ENCODE results near the gene PIEZO1.
A peak's percentile ranks its signal among the peaks of the same experiment; 100 is the strongest.

PIEZO1 gene

GRCh38 chr16:88816736-88817535 is 31.9 kb upstream of the PIEZO1 start:
- DNase-seq, result no peak

GRCh38 chr16:88815901-88816589 is 31.0 kb upstream of the PIEZO1 start:
- peak; percentile 85 for DNase-seq

GRCh38 chr16:88815227-88815626 is 30.2 kb upstream of the PIEZO1 start:
- DNase-seq, result no peak

- DNase-seq, result no peak
Observed at GRCh38 chr16:88814144-88814502, 29.1 kb upstream of the PIEZO1 start.

- DNase-seq, result no peak
Observed at GRCh38 chr16:88813269-88814143, 28.5 kb upstream of the PIEZO1 start.

GRCh38 chr16:88812513-88813268 is 27.7 kb upstream of the PIEZO1 start:
- no peak for DNase-seq

GRCh38 chr16:88811769-88812512 is 26.9 kb upstream of the PIEZO1 start, which contains the start of gene APRT:
APRT (minus strand) TSS chr16:88811928; CDS start chr16:88811899, 29 bp downstream.
- peak; percentile 100 for DNase-seq

- DNase-seq, result peak; percentile 92
Observed at GRCh38 chr16:88810912-88811768, 26.1 kb upstream of the PIEZO1 start.

- peak; percentile 81 for DNase-seq
Observed at GRCh38 chr16:88810166-88810911, 25.3 kb upstream of the PIEZO1 start.

GRCh38 chr16:88809676-88810165 is 24.7 kb upstream of the PIEZO1 start:
- no peak for DNase-seq

- peak; percentile 73 for DNase-seq
Observed at GRCh38 chr16:88809068-88809675, 24.2 kb upstream of the PIEZO1 start.

- peak; percentile 66 for DNase-seq
Observed at GRCh38 chr16:88807626-88808453, 22.8 kb upstream of the PIEZO1 start.

- no peak for DNase-seq
Observed at GRCh38 chr16:88807142-88807625, 22.2 kb upstream of the PIEZO1 start.

- DNase-seq, result peak; percentile 66
Observed at GRCh38 chr16:88806491-88807111, 21.6 kb upstream of the PIEZO1 start.

- DNase-seq, result no peak
Observed at GRCh38 chr16:88805887-88806393, 20.9 kb upstream of the PIEZO1 start.

- DNase-seq, result no peak
Observed at GRCh38 chr16:88805340-88805715, 20.3 kb upstream of the PIEZO1 start.

- DNase-seq, result no peak
Observed at GRCh38 chr16:88804552-88805339, 19.7 kb upstream of the PIEZO1 start.

Measured in activated CD8-positive, alpha-beta memory T cell treated with anti-CD3 and anti-CD28 coated beads for 24 hours (primary cell).